H1 (cell line): ENCODE measurements around the gene ABCG1. TPM values are rescaled to one million over a fixed set of nuclear protein-coding genes. Genes with fewer than 3 reads are reported as not detected.
A peak's percentile ranks its signal among the peaks of the same experiment; 100 is the strongest.

Source experiments
- EP300 ChIP-seq, 2 experiments: IDR thresholded peaks; 1 replicate in 1 of 2; 2 replicates in 1 of 2; pipeline ENCODE4 v1.6.1; 2011 to 2012; ENCODE audit warnings: low read depth in 2 of 2, low read length in 2 of 2, mild to moderate bottlenecking in 2 of 2, borderline replicate concordance in 1 of 2, inconsistent platforms in 1 of 2, moderate library complexity in 1 of 2
- HDAC2 ChIP-seq, 2 experiments: fragments of 300-600 bp in 1 of 2; sonication (generic) in 1 of 2; IDR thresholded peaks; 2 replicates each; pipeline ENCODE4 v1.6.1; 2011 to 2012; ENCODE audit warnings: low read depth in 2 of 2, low read length in 2 of 2, mild to moderate bottlenecking in 2 of 2, moderate library complexity in 2 of 2, borderline replicate concordance in 1 of 2, inconsistent platforms in 1 of 2
- HDAC6 ChIP-seq: IDR thresholded peaks from one replicate; pipeline ENCODE4 v1.7.1; 2012; ENCODE audit warnings: low read depth, mild to moderate bottlenecking, inconsistent platforms, low read length, moderate library complexity
- NANOG ChIP-seq: IDR thresholded peaks from 2 replicates; pipeline ENCODE4 v1.6.1; 2011; ENCODE audit warnings: low read length, low read depth, mild to moderate bottlenecking, inconsistent platforms; ENCODE audit not compliant: insufficient read depth, poor library complexity, severe bottlenecking
- SAP30 ChIP-seq: fragments of 300-600 bp; sonication (generic); IDR thresholded peaks from 2 replicates; pipeline ENCODE4 v1.7.1; 2012; ENCODE audit warnings: low read length, moderate library complexity, mild to moderate bottlenecking, inconsistent platforms; ENCODE audit not compliant: insufficient read depth, insufficient replicate concordance
- SP4 ChIP-seq: IDR thresholded peaks from 2 replicates; pipeline ENCODE4 v1.6.1; 2012; ENCODE audit warnings: low read length, inconsistent platforms
- TCF12 ChIP-seq: IDR thresholded peaks from 2 replicates; pipeline ENCODE4 v1.6.1; 2011; ENCODE audit warnings: low read depth, mild to moderate bottlenecking, low read length
- YY1 ChIP-seq: IDR thresholded peaks from 2 replicates; pipeline ENCODE4 v1.6.1; 2011; ENCODE audit warnings: low read depth, mild to moderate bottlenecking, low read length
- polyA plus RNA-seq, 7 experiments: library from polyadenylated mRNA; depleted of rRNA in 3 of 7; stranded (reverse) in 5 of 7; unstranded in 2 of 7; fragments of >200 nt in 5 of 7; fragments of 200-250 nt in 2 of 7; gene quantifications; 1 replicate in 5 of 7; 2 replicates in 1 of 7; 4 replicates in 1 of 7; pipeline versions ENCODE4 v1.2.1 to v1.2.3, GENCODE V29; 2011 to 2013; ENCODE audit warnings: missing spikeins in 2 of 7, mixed read lengths in 2 of 7
- total RNA-seq: library from RNA; stranded (reverse); fragmentation: NEBNext Ultra II Directional; extraction: Animal tissue kit (Norgen Biotek cat#: 25700); gene quantifications from 2 replicates; pipeline ENCODE4 v1.2.1, GENCODE V29; 2021
- TF ChIP-seq, protein P1 (sequence below): IDR thresholded peaks from 2 replicates; pipeline ENCODE4 v1.6.1; 2012; ENCODE audit warnings: inconsistent platforms
- TF ChIP-seq, protein P2 (sequence below): fragments of 300-600 bp; sonication (generic); IDR thresholded peaks from 2 replicates; pipeline ENCODE4 v1.7.1; 2012; ENCODE audit warnings: low read length, moderate library complexity, mild to moderate bottlenecking, inconsistent platforms; ENCODE audit not compliant: insufficient replicate concordance

Gene ABCG1
- total and polyA plus RNA-seq, 2 of the 8 experiments (the other 6 are each of a cell fraction or from before 2014, with no cell fraction given): 2.1 to 4.0 TPM

DNA sequence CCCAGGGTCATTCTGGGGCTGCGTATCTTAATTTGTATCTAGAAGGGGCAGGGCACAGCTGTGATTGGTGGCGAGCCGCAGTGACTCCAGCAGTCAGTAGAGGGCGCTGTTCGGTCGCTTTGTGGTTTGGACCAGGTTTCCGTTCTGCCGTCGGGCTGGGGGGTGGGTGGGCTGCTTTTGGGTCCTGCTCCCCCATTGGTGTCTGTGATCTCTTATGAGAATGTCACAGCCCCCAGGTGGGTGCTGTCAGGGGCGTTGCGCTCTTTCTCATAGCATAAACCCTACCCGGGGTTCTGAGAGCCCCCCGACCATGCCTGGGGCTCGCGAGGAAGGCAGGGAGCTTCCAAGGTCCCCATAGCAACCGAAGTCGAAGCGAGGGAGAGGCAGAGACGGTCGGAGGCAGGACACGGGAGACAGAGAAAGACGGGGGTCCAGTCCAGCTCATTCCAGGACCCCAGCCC lies 90.8 kb downstream of the ABCG1 start (continued):
- TF ChIP-seq, protein P1, sequence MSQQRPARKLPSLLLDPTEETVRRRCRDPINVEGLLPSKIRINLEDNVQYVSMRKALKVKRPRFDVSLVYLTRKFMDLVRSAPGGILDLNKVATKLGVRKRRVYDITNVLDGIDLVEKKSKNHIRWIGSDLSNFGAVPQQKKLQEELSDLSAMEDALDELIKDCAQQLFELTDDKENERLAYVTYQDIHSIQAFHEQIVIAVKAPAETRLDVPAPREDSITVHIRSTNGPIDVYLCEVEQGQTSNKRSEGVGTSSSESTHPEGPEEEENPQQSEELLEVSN: no peak
- TF ChIP-seq SAP30 (no peak), HDAC6 (no peak), TCF12 (0 out of 2 replicates have a peak, but pooled peaks have one; percentile 28), NANOG (no peak), EP300 (IDR thresholded peaks at IDR 0.05; ENCODE audit: borderline replicate concordance in 1 of 2, low read depth in 2 of 2, low read length in 2 of 2) (no peak), HDAC2 (IDR thresholded peaks at IDR 0.05; ENCODE audit: borderline replicate concordance in 1 of 2, low read depth in 2 of 2, low read length in 2 of 2) (no peak), YY1 (no peak), SP4 (no peak)
- TF ChIP-seq, protein P2, sequence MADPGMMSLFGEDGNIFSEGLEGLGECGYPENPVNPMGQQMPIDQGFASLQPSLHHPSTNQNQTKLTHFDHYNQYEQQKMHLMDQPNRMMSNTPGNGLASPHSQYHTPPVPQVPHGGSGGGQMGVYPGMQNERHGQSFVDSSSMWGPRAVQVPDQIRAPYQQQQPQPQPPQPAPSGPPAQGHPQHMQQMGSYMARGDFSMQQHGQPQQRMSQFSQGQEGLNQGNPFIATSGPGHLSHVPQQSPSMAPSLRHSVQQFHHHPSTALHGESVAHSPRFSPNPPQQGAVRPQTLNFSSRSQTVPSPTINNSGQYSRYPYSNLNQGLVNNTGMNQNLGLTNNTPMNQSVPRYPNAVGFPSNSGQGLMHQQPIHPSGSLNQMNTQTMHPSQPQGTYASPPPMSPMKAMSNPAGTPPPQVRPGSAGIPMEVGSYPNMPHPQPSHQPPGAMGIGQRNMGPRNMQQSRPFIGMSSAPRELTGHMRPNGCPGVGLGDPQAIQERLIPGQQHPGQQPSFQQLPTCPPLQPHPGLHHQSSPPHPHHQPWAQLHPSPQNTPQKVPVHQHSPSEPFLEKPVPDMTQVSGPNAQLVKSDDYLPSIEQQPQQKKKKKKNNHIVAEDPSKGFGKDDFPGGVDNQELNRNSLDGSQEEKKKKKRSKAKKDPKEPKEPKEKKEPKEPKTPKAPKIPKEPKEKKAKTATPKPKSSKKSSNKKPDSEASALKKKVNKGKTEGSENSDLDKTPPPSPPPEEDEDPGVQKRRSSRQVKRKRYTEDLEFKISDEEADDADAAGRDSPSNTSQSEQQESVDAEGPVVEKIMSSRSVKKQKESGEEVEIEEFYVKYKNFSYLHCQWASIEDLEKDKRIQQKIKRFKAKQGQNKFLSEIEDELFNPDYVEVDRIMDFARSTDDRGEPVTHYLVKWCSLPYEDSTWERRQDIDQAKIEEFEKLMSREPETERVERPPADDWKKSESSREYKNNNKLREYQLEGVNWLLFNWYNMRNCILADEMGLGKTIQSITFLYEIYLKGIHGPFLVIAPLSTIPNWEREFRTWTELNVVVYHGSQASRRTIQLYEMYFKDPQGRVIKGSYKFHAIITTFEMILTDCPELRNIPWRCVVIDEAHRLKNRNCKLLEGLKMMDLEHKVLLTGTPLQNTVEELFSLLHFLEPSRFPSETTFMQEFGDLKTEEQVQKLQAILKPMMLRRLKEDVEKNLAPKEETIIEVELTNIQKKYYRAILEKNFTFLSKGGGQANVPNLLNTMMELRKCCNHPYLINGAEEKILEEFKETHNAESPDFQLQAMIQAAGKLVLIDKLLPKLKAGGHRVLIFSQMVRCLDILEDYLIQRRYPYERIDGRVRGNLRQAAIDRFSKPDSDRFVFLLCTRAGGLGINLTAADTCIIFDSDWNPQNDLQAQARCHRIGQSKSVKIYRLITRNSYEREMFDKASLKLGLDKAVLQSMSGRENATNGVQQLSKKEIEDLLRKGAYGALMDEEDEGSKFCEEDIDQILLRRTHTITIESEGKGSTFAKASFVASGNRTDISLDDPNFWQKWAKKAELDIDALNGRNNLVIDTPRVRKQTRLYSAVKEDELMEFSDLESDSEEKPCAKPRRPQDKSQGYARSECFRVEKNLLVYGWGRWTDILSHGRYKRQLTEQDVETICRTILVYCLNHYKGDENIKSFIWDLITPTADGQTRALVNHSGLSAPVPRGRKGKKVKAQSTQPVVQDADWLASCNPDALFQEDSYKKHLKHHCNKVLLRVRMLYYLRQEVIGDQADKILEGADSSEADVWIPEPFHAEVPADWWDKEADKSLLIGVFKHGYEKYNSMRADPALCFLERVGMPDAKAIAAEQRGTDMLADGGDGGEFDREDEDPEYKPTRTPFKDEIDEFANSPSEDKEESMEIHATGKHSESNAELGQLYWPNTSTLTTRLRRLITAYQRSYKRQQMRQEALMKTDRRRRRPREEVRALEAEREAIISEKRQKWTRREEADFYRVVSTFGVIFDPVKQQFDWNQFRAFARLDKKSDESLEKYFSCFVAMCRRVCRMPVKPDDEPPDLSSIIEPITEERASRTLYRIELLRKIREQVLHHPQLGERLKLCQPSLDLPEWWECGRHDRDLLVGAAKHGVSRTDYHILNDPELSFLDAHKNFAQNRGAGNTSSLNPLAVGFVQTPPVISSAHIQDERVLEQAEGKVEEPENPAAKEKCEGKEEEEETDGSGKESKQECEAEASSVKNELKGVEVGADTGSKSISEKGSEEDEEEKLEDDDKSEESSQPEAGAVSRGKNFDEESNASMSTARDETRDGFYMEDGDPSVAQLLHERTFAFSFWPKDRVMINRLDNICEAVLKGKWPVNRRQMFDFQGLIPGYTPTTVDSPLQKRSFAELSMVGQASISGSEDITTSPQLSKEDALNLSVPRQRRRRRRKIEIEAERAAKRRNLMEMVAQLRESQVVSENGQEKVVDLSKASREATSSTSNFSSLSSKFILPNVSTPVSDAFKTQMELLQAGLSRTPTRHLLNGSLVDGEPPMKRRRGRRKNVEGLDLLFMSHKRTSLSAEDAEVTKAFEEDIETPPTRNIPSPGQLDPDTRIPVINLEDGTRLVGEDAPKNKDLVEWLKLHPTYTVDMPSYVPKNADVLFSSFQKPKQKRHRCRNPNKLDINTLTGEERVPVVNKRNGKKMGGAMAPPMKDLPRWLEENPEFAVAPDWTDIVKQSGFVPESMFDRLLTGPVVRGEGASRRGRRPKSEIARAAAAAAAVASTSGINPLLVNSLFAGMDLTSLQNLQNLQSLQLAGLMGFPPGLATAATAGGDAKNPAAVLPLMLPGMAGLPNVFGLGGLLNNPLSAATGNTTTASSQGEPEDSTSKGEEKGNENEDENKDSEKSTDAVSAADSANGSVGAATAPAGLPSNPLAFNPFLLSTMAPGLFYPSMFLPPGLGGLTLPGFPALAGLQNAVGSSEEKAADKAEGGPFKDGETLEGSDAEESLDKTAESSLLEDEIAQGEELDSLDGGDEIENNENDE: no peak
